ENCODE results near the gene RNU5B-1. TPM values are rescaled to one million over a fixed set of nuclear protein-coding genes. Genes with fewer than 3 reads are reported as not detected.
"Not testable (repeated sequence)": the region's sequence is repeated elsewhere in the genome, so short reads cannot be mapped to it uniquely, and the experiment has no call there.

The RNU5B-1 gene
- total RNA-seq, 2 experiments from 2014 or later: 19.9 TPM; not detected in 1

- H3K27ac Mint-ChIP-seq; H3K27me3 Mint-ChIP-seq (ENCODE audit: low read depth); H3K9me3 Mint-ChIP-seq (ENCODE audit: insufficient read depth); ATAC-seq; H3K36me3 Mint-ChIP-seq (ENCODE audit: low read depth); H3K4me3 Mint-ChIP-seq: not testable (repeated sequence)
- DNase-seq: peak; percentile 36
- CTCF ChIA-PET: interaction anchor here (0.6 to 4.5 kb wide), 16 partner anchors 9 to 265 kb away, joined by 3 to 16 read pairs (median 3); partner anchors contain the start of genes CLPX, PARP16 and PDCD7
- POLR2A ChIA-PET: interaction anchor here (1.2 to 1.3 kb wide), 2 partner anchors 34 to 35 kb away, joined by 5 read pairs; partner anchors contain the start of gene RNU5B-1
- peaks cover 16% of the 10 kb centered on the region for H3K4me1 Mint-ChIP-seq (ENCODE audit: low read depth)
Measured at GRCh38 chr15:65270811-65271545, 33.5 kb upstream of the RNU5B-1 start.

- Mint-ChIP-seq H3K4me1 (ENCODE audit: low read depth) (peaks cover 26% of the 10 kb centered on the region), H3K9me3 (ENCODE audit: insufficient read depth) (no peaks in the 10 kb centered on the region), H3K4me3 (no peak overlapping the region), H3K27me3 (ENCODE audit: low read depth) (no peaks in the 10 kb centered on the region), H3K27ac (peak overlapping the region; percentile 73), H3K36me3 (ENCODE audit: low read depth) (peaks cover 10% of the 10 kb centered on the region)
- peak; percentile 25 for DNase-seq
- CTCF ChIA-PET: interaction anchor here (1.3 kb wide), 1 partner anchor 11 kb away, joined by 11 read pairs; the partner anchor contains the start of gene PARP16
- POLR2A ChIA-PET: interaction anchor here (1.2 to 1.4 kb wide), 2 partner anchors 11 to 29 kb away, joined by 5 to 12 read pairs; partner anchors contain the start of genes PARP16 and RNU5B-1
- ATAC-seq: peak; percentile 69
Measured at GRCh38 chr15:65275104-65275727, 29.3 kb upstream of the RNU5B-1 start.

- ChIA-PET POLR2A (interaction anchor here (1.0 to 1.4 kb wide), 3 partner anchors 10 to 29 kb away, joined by 3 to 12 read pairs (median 5); partner anchors contain the start of genes PARP16 and RNU5B-1), CTCF (interaction anchor here (1.3 kb wide), 1 partner anchor 10 kb away, joined by 11 read pairs; the partner anchor contains the start of gene PARP16)
- no peak for DNase-seq
- Mint-ChIP-seq H3K27ac (no peak overlapping the region), H3K27me3 (ENCODE audit: low read depth) (no peaks in the 10 kb centered on the region), H3K4me1 (ENCODE audit: low read depth) (peaks cover 26% of the 10 kb centered on the region), H3K9me3 (ENCODE audit: insufficient read depth) (no peaks in the 10 kb centered on the region), H3K4me3 (no peak overlapping the region), H3K36me3 (ENCODE audit: low read depth) (peaks cover 10% of the 10 kb centered on the region)
- ATAC-seq: peak; percentile 33
Measured at GRCh38 chr15:65275728-65276126, 28.8 kb upstream of the RNU5B-1 start.

GRCh38 chr15:65277015-65277414 is 27.5 kb upstream of the RNU5B-1 start:
- Mint-ChIP-seq H3K4me3 (no peak overlapping the region), H3K4me1 (ENCODE audit: low read depth) (peaks cover 26% of the 10 kb centered on the region), H3K27me3 (ENCODE audit: low read depth) (no peaks in the 10 kb centered on the region), H3K9me3 (ENCODE audit: insufficient read depth) (no peaks in the 10 kb centered on the region), H3K27ac (no peak overlapping the region), H3K36me3 (ENCODE audit: low read depth) (peaks cover 10% of the 10 kb centered on the region)
- no peak for DNase-seq
- no peak for ATAC-seq
- ChIA-PET CTCF (interaction anchor here (1.4 kb wide), 1 partner anchor 65 kb away, joined by 3 read pairs; the partner anchor contains the start of gene CILP), POLR2A (interaction anchor here (1.5 kb wide), 1 partner anchor 28 kb away, joined by 4 read pairs; the partner anchor contains the start of gene RNU5B-1)

GRCh38 chr15:65278480-65278879 is 26.0 kb upstream of the RNU5B-1 start:
- Mint-ChIP-seq H3K4me3 (no peak overlapping the region), H3K36me3 (ENCODE audit: low read depth) (peaks cover 19% of the 10 kb centered on the region), H3K9me3 (ENCODE audit: insufficient read depth) (no peaks in the 10 kb centered on the region), H3K27ac (no peak overlapping the region), H3K4me1 (ENCODE audit: low read depth) (peaks cover 29% of the 10 kb centered on the region), H3K27me3 (ENCODE audit: low read depth) (no peaks in the 10 kb centered on the region)
- no peak for DNase-seq
- ChIA-PET POLR2A (interaction anchor here (1.0 to 1.5 kb wide), 3 partner anchors 8 to 26 kb away, joined by 3 to 5 read pairs (median 4); partner anchors contain the start of genes PARP16 and RNU5B-1), CTCF (interaction anchor here (0.8 to 1.7 kb wide), 5 partner anchors 9 to 107 kb away, joined by 3 to 7 read pairs (median 3); partner anchors contain the start of genes CILP and PARP16)
- no peak for ATAC-seq

- DNase-seq (no peak), ATAC-seq (no peak)
- peak overlapping the region; percentile 80 for H3K27ac Mint-ChIP-seq
- H3K27me3 Mint-ChIP-seq (ENCODE audit: low read depth): no peaks in the 10 kb centered on the region
- ChIA-PET POLR2A (interaction anchor here (0.7 to 4.4 kb wide), 7 partner anchors 10 to 152 kb away, joined by 3 to 115 read pairs (median 12); partner anchors contain the start of genes CLPX, PDCD7, RNU5A-1 and RNU5B-1), CTCF (interaction anchor here (0.7 to 4.4 kb wide), 15 partner anchors 10 to 252 kb away, joined by 3 to 29 read pairs (median 5); partner anchors contain the start of genes RNU5A-1 and RNU5B-1)
- peaks cover 16% of the 10 kb centered on the region for H3K36me3 Mint-ChIP-seq (ENCODE audit: low read depth)
- no peaks in the 10 kb centered on the region for H3K9me3 Mint-ChIP-seq (ENCODE audit: insufficient read depth)
- peaks cover 29% of the 10 kb centered on the region for H3K4me1 Mint-ChIP-seq (ENCODE audit: low read depth)
- H3K4me3 Mint-ChIP-seq: peak overlapping the region; percentile 86
Measured at GRCh38 chr15:65285291-65286068, 19.0 kb upstream of the RNU5B-1 start.

GRCh38 chr15:65286069-65286703 is 18.3 kb upstream of the RNU5B-1 start:
- Mint-ChIP-seq H3K27me3 (ENCODE audit: low read depth) (no peaks in the 10 kb centered on the region), H3K27ac (peak overlapping the region; percentile 80), H3K9me3 (ENCODE audit: insufficient read depth) (no peaks in the 10 kb centered on the region), H3K36me3 (ENCODE audit: low read depth) (peaks cover 15% of the 10 kb centered on the region), H3K4me3 (peak overlapping the region; percentile 86), H3K4me1 (ENCODE audit: low read depth) (peaks cover 29% of the 10 kb centered on the region)
- CTCF ChIA-PET: interaction anchor here (0.7 to 4.4 kb wide), 18 partner anchors 8 to 583 kb away, joined by 3 to 29 read pairs (median 6); partner anchors contain the start of genes CLPX, RAB11A, RNU5A-1 and RNU5B-1
- DNase-seq: peak; percentile 43
- POLR2A ChIA-PET: interaction anchor here (0.7 to 4.4 kb wide), 11 partner anchors 8 to 392 kb away, joined by 3 to 115 read pairs (median 8); partner anchors contain the start of genes CLPX, PDCD7, RNU5A-1 and RNU5B-1
- peak; percentile 44 for ATAC-seq

GRCh38 chr15:65286704-65287519 is 17.6 kb upstream of the RNU5B-1 start, which contains the start of gene PARP16:
Gene PARP16, minus strand, starts transcription at chr15:65286883. Its CDS starts 457 bp downstream, at chr15:65286426.
- H3K36me3 Mint-ChIP-seq (ENCODE audit: low read depth): peaks cover 15% of the 10 kb centered on the region
- CTCF ChIA-PET: interaction anchor here (0.8 to 4.4 kb wide), 12 partner anchors 8 to 582 kb away, joined by 3 to 29 read pairs (median 8); partner anchors contain the start of genes CLPX, RAB11A, RNU5A-1 and RNU5B-1

GRCh38 chr15:65287520-65287855 is 17.0 kb upstream of the RNU5B-1 start:
- no peak for DNase-seq
- ChIA-PET POLR2A (interaction anchor here (0.7 to 4.4 kb wide), 7 partner anchors 9 to 154 kb away, joined by 3 to 115 read pairs (median 6); partner anchors contain the start of genes CLPX, PDCD7 and RNU5B-1), CTCF (interaction anchor here (1.3 to 4.4 kb wide), 9 partner anchors 8 to 254 kb away, joined by 5 to 29 read pairs (median 8); partner anchors contain the start of genes CLPX, RNU5A-1 and RNU5B-1)
- H3K36me3 Mint-ChIP-seq (ENCODE audit: low read depth): peaks cover 11% of the 10 kb centered on the region
- peaks cover 33% of the 10 kb centered on the region for H3K4me1 Mint-ChIP-seq (ENCODE audit: low read depth)
- H3K4me3 Mint-ChIP-seq: peak overlapping the region; percentile 86
- peak overlapping the region; percentile 80 for H3K27ac Mint-ChIP-seq
- ATAC-seq: no peak
- no peaks in the 10 kb centered on the region for H3K9me3 Mint-ChIP-seq (ENCODE audit: insufficient read depth)
- no peaks in the 10 kb centered on the region for H3K27me3 Mint-ChIP-seq (ENCODE audit: low read depth)

More at GRCh38 chr15:65286704-65287519, 17.6 kb upstream of the RNU5B-1 start, which contains the start of gene PARP16:
- no peaks in the 10 kb centered on the region for H3K9me3 Mint-ChIP-seq (ENCODE audit: insufficient read depth)
- peak within 1 kb of the TSS; percentile 86 for H3K4me3 Mint-ChIP-seq
- POLR2A ChIA-PET: interaction anchor here (0.7 to 4.4 kb wide), 10 partner anchors 9 to 393 kb away, joined by 3 to 115 read pairs (median 8); partner anchors contain the start of genes CLPX, PDCD7, RNU5A-1 and RNU5B-1
- H3K27ac Mint-ChIP-seq: peak within 1 kb of the TSS; percentile 80
- H3K27me3 Mint-ChIP-seq (ENCODE audit: low read depth): no peaks in the 10 kb centered on the region
- DNase-seq: peak; percentile 95
- ATAC-seq: peak; percentile 98
- peaks cover 29% of the 10 kb centered on the region for H3K4me1 Mint-ChIP-seq (ENCODE audit: low read depth)

Measured in activated CD8-positive, alpha-beta T cell treated with anti-CD3 and anti-CD28 coated beads, Interleukin-2, amount 10 ng/mL, durations not matched to agents 7 days and 5 days (primary cell).